ENCODE measurements around the gene IST1. TPM values are rescaled to one million over a fixed set of nuclear protein-coding genes. Genes with fewer than 3 reads are reported as not detected.

IST1 gene
- total RNA-seq, 1 donor from 2014 or later = 200 TPM

DNA sequence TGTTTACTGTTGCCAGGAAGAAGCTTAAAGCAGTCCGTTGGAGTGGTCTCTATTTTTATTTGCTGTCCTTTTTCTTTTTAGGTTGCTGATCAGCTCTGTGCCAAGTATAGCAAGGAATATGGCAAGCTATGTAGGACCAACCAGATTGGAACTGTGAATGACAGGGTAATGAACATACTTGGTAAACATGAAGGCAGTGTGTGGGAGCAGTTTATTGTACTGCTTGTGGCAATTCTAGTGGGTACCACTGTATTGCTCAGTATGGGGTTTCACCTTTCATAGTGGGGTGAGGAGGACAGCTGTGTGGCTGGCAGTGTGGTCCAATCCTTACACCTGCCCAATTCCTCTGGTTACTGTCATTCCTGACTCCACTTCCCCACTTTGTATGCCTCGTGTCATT is 25.3 kb downstream of the IST1 start:
- Histone ChIP-seq H3K27me3 (ENCODE audit: low read depth) (no peaks in the 10 kb centered on the region), H3K36me3 (peaks cover 95% of the 10 kb centered on the region), H3K4me3 (no peak overlapping the region), H3K4me1 (peaks cover 21% of the 10 kb centered on the region), H3K9me3 (no peaks in the 10 kb centered on the region), H3K27ac (no peak overlapping the region)
- DNase-seq (no peak), ATAC-seq (no peak)
- TF ChIP-seq, protein P1, sequence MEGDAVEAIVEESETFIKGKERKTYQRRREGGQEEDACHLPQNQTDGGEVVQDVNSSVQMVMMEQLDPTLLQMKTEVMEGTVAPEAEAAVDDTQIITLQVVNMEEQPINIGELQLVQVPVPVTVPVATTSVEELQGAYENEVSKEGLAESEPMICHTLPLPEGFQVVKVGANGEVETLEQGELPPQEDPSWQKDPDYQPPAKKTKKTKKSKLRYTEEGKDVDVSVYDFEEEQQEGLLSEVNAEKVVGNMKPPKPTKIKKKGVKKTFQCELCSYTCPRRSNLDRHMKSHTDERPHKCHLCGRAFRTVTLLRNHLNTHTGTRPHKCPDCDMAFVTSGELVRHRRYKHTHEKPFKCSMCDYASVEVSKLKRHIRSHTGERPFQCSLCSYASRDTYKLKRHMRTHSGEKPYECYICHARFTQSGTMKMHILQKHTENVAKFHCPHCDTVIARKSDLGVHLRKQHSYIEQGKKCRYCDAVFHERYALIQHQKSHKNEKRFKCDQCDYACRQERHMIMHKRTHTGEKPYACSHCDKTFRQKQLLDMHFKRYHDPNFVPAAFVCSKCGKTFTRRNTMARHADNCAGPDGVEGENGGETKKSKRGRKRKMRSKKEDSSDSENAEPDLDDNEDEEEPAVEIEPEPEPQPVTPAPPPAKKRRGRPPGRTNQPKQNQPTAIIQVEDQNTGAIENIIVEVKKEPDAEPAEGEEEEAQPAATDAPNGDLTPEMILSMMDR (IDR thresholded peaks at IDR 0.05) = no peak
- intact Hi-C loops (cut with DNase I) = no loop called here

DNA sequence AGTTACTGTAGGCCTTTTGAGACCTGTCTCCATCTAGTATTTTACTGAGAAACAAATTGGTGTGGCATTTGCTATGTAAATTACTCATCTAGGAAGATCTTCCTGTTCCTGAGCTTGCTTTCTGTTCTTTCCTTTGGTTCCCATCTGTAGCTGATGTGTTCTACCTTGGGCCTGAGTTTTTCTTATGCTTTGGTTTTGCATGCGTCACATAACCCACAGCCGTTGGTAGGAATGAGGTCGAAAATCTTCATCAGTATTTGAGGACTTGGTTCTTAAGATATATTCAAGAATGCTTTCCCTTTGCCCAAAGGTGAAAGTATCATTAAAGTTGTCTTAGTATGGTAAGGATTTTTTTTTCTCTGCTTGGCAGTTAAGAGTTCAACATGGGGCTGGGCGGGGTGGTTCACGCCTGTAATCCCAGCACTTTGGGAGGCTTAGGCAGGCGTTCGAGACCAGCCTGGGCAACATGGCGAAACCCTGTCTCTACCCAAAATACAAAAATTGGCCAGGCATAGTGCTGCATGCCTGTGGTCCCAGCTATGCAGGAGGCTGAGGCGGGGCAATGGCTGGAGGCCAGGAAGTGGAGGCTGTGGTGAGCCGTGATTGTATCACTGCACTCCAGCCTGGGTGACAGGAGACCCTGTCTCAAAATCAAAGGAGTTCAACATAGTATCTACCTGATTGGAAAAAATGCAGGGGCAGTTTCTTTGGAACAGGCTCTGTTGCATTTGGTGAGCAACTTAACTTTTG is 28.8 kb downstream of the IST1 start:
- DNase-seq (no peak), ATAC-seq (peak in 1 of 2 donors; percentile 19)
- TF ChIP-seq, protein P1 (IDR thresholded peaks at IDR 0.05) = no peak
- Histone ChIP-seq H3K27ac (peak overlapping the region; percentile 27), H3K4me1 (peaks cover 36% of the 10 kb centered on the region), H3K9me3 (no peaks in the 10 kb centered on the region), H3K36me3 (peaks cover 99% of the 10 kb centered on the region), H3K27me3 (ENCODE audit: low read depth) (no peaks in the 10 kb centered on the region), H3K4me3 (no peak overlapping the region)
- intact Hi-C loops (cut with DNase I) = no loop called here

DNA sequence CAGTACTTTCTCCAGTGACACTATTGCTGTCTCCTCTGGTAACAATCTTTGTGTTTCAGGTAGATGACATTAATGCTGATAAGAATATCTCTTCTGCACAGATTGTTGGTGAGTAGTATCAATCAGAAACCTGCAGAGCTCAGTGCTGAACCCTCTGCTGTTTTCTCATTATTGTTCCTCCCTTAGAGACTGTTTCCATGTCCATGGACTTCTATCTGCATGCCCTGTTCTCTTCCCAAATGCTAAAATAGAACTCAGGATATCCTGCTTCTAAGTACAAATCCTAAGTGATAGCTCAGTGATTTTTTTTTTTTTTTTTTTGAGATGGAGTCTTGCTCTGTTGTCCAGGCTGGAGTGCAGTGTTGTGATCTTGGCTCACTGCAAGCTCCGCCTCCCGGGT is 29.4 kb downstream of the IST1 start:
- no peak overlapping the region for H3K27ac ChIP-seq
- no peaks in the 10 kb centered on the region for H3K27me3 ChIP-seq (ENCODE audit: low read depth)
- no peak overlapping the region for H3K4me3 ChIP-seq
- ATAC-seq (no peak), DNase-seq (no peak)
- H3K4me1 ChIP-seq = peaks cover 38% of the 10 kb centered on the region
- TF ChIP-seq, protein P1 (IDR thresholded peaks at IDR 0.05) = no peak
- peaks cover 99% of the 10 kb centered on the region for H3K36me3 ChIP-seq
- no peaks in the 10 kb centered on the region for H3K9me3 ChIP-seq
- intact Hi-C loops (cut with DNase I) = no loop called here

DNA sequence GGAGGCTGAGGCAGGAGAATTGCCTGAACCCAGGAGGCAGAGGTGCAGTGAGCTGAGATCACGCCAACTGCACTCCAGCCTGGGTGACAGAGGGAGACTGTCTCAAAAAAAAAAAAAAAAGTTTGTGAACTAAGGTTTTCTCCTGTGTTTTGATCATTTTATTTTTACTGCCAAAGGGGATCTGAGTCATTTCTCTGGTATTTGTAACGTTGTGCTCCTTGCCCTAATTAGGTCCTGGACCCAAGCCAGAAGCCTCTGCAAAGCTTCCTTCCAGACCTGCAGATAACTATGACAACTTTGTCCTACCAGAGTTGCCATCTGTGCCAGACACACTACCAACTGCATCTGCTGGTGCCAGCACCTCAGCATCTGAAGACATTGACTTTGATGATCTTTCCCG is 32.1 kb downstream of the IST1 start:
- H3K27ac ChIP-seq = peak overlapping the region; percentile 53
- TF ChIP-seq, protein P1 (IDR thresholded peaks at IDR 0.05) = no peak
- H3K4me3 ChIP-seq = no peak overlapping the region
- H3K27me3 ChIP-seq (ENCODE audit: low read depth) = no peaks in the 10 kb centered on the region
- ATAC-seq (peak; percentile 40 to 41), DNase-seq (no peak)
- peaks cover 38% of the 10 kb centered on the region for H3K4me1 ChIP-seq
- intact Hi-C loops (cut with DNase I) = no loop called here
- H3K9me3 ChIP-seq = no peaks in the 10 kb centered on the region
- peaks cover 87% of the 10 kb centered on the region for H3K36me3 ChIP-seq

DNA sequence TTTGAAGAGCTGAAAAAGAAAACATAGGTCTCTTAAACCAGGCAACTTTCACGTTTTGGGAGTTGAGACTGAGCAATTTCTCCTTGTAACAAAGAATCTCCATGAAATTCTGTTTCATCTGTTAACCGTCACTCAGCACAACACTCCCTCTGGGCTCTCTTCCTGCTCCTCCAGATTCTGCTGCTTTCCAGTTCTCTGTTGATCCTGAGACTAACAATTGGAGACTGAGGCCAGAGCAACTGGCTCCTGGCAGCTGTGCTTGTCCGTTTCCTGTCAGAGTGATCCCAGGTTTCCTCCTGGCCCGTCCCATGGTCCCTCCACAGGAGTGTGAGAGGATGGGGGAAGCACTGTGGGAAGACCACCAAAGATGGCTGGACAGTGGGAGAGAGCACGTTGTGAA is 32.5 kb downstream of the IST1 start:
- H3K4me3 ChIP-seq = no peak overlapping the region
- ATAC-seq = peak in 1 of 2 donors; percentile 14
- TF ChIP-seq, protein P1 (IDR thresholded peaks at IDR 0.05) = no peak
- peaks cover 83% of the 10 kb centered on the region for H3K36me3 ChIP-seq
- peaks cover 38% of the 10 kb centered on the region for H3K4me1 ChIP-seq
- DNase-seq = no peak
- peak overlapping the region; percentile 53 for H3K27ac ChIP-seq
- no peaks in the 10 kb centered on the region for H3K27me3 ChIP-seq (ENCODE audit: low read depth)
- intact Hi-C loops (cut with DNase I) = no loop called here
- no peaks in the 10 kb centered on the region for H3K9me3 ChIP-seq
